ENCODE results near the gene GPR143.

GPR143 gene

GRCh38 chrX:9767375-9767774, 1.7 kb upstream of the GPR143 start:
- peak; percentile 52 for DNase-seq

- no peak for DNase-seq
Observed at GRCh38 chrX:9765072-9765736, 443 bp downstream of the GPR143 start.

GRCh38 chrX:9759337-9759736, 6.3 kb downstream of the GPR143 start:
- no peak for DNase-seq

GRCh38 chrX:9758021-9758638, 7.5 kb downstream of the GPR143 start:
- no peak for DNase-seq

GRCh38 chrX:9757366-9757765, 8.3 kb downstream of the GPR143 start:
- no peak for DNase-seq

GRCh38 chrX:9749146-9749692, 16.4 kb downstream of the GPR143 start:
- no peak for DNase-seq

- DNase-seq: no peak
Observed at GRCh38 chrX:9747644-9748043, 18.0 kb downstream of the GPR143 start.

GRCh38 chrX:9746148-9746888, 19.3 kb downstream of the GPR143 start:
- DNase-seq: no peak

- no peak for DNase-seq
Observed at GRCh38 chrX:9745417-9746115, 20.1 kb downstream of the GPR143 start.

GRCh38 chrX:9739130-9739529, 26.5 kb downstream of the GPR143 start:
- no peak for DNase-seq

GRCh38 chrX:9738151-9738550, 27.5 kb downstream of the GPR143 start:
- DNase-seq: no peak

- no peak for DNase-seq
Observed at GRCh38 chrX:9737363-9737762, 28.3 kb downstream of the GPR143 start.

GRCh38 chrX:9730752-9731151, 34.9 kb downstream of the GPR143 start:
- no peak for DNase-seq

GRCh38 chrX:9730078-9730477, 35.6 kb downstream of the GPR143 start:
- no peak for DNase-seq

- DNase-seq: no peak
Observed at GRCh38 chrX:9729171-9729885, 36.3 kb downstream of the GPR143 start.

- no peak for DNase-seq
Observed at GRCh38 chrX:9728261-9728660, 37.4 kb downstream of the GPR143 start.

- no peak for DNase-seq
Observed at GRCh38 chrX:9724711-9725110, 40.9 kb downstream of the GPR143 start.

- DNase-seq: no peak
Observed at GRCh38 chrX:9717376-9717775, 48.3 kb downstream of the GPR143 start.

- DNase-seq: no peak
Observed at GRCh38 chrX:9710332-9710731, 55.3 kb downstream of the GPR143 start.

- peak; percentile 35 for DNase-seq
Observed at GRCh38 chrX:9708923-9709553, 56.6 kb downstream of the GPR143 start.

- DNase-seq: no peak
Observed at GRCh38 chrX:9708086-9708485, 57.6 kb downstream of the GPR143 start.

Data from DMS153 (cell line).